Measurements from ENCODE around the gene TBC1D24. TPM values are rescaled to one million over a fixed set of nuclear protein-coding genes. Genes with fewer than 3 reads are reported as not detected.

TBC1D24 gene
- total RNA-seq, 1 experiment from 2014 or later = 24.6 TPM

- TF ChIP-seq, protein P1, sequence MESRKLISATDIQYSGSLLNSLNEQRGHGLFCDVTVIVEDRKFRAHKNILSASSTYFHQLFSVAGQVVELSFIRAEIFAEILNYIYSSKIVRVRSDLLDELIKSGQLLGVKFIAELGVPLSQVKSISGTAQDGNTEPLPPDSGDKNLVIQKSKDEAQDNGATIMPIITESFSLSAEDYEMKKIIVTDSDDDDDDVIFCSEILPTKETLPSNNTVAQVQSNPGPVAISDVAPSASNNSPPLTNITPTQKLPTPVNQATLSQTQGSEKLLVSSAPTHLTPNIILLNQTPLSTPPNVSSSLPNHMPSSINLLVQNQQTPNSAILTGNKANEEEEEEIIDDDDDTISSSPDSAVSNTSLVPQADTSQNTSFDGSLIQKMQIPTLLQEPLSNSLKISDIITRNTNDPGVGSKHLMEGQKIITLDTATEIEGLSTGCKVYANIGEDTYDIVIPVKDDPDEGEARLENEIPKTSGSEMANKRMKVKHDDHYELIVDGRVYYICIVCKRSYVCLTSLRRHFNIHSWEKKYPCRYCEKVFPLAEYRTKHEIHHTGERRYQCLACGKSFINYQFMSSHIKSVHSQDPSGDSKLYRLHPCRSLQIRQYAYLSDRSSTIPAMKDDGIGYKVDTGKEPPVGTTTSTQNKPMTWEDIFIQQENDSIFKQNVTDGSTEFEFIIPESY (IDR thresholded peaks at IDR 0.05; ENCODE audit: extremely low read depth, insufficient replicate concordance, low read length) = no peak
- peak; percentile 53 for TF ChIP-seq POLR2A (IDR thresholded peaks at IDR 0.05; ENCODE audit: borderline replicate concordance, extremely low read depth, insufficient read depth, insufficient read length)
- no peak for TF ChIP-seq EZH2 (IDR thresholded peaks at IDR 0.05)
- TF ChIP-seq SRF (IDR thresholded peaks at IDR 0.05; ENCODE audit: low read depth) = no peak
These were observed 38.7 kb downstream of the TBC1D24 start, which contains the start of gene ATP6V0C (continued) for GRCh38 chr16:2513405-2514332.

DNA sequence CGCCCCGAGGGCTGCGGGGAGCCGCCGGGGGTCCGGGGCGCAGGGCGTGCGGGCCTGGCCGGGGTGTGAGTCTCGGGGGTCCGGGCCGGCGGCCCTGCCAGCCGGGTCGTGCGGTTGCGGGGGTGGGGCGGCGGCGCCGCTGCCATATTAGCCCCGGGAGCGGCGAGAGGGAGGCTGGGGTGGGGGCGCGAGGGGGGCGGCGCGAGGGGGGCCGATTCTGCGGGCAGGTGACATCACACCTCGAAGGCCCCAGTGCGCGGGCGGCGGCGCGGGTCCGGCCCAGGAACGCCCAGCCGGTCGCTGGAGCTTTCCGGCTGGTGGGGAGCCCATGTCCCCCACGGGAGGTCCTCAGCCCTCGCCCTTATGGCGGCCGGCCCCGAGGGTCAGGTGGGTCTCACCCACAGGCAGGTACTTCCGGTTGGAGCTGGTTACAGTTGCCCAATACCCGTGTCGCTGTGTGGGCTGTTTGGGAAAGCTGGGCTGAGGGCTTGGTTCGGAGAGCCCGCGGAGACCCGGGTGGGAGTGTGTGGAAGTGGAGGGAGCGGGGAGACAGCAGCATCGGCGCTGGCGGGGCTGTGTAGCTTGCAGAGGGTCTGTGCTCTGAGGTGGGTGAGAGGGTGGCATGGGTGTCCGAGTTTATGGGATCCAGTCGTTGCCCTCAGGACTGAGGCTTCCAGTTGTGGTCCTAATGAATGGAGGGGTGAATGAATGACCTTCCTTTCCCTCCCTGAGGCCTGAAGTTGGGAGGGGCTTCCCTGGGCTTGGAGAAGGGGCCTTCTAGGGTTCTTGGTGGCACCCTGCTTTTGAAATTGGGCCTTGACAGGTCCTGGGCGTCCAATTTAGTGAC lies 39.6 kb downstream of the TBC1D24 start:
- Histone ChIP-seq H3K27me3 (ENCODE audit: insufficient read depth, low read length) (no peaks in the 10 kb centered on the region), H4K20me1 (ENCODE audit: insufficient read depth) (peaks cover 5% of the 10 kb centered on the region; the same call in 1 of the 2 replicates), H3K27ac (ENCODE audit: low read depth, low read length) (peak overlapping the region; percentile 98), H3K4me1 (ENCODE audit: control insufficient read depth in 1 of 2, insufficient read depth in 2 of 2, low read length in 2 of 2) (peaks cover 20 to 48% of the 10 kb centered on the region in 2 experiments), H3K79me2 (ENCODE audit: insufficient read depth, low read length) (peaks cover 58% of the 10 kb centered on the region), H3K9me3 (ENCODE audit: control insufficient read depth in 1 of 2, insufficient read depth in 1 of 2, low read depth in 1 of 2, low read length in 2 of 2) (no peaks in the 10 kb centered on the region), H3K9me2 (ENCODE audit: insufficient read depth) (no peaks in the 10 kb centered on the region), H2AFZ (ENCODE audit: low read depth, low read length, poor library complexity, severe bottlenecking) (no peak overlapping the region), H3K9ac (ENCODE audit: low read length) (peak overlapping the region; percentile 95), H3K36me3 (ENCODE audit: control insufficient read depth in 1 of 2, insufficient read depth in 2 of 2, low read length in 2 of 2) (no peaks in the 10 kb centered on the region), H3K4me3 (replicated peaks in 1 of 2; ENCODE audit: low read depth in 1 of 2, low read length in 2 of 2) (peak overlapping the region; percentile 86 to 95), H3K4me2 (ENCODE audit: low read length) (peak overlapping the region; percentile 98)
- ATAC-seq (no peak; the same call in 1 of the 2 replicates), DNase-seq (ENCODE audit: low read depth, low spot score) (no peak)
- ChIA-PET CTCF (no interaction called here), RAD21 (ENCODE audit: low non-redundant PET in 1 of 2, low total read pairs in 2 of 2, uncharacterized antibody in 2 of 2, unreplicated experiment in 2 of 2) (no interaction called here), POLR2A (interaction anchor here (1.1 to 1.2 kb wide), 2 partner anchors 86 to 550 kb away, joined by 3 read pairs; partner anchors contain the start of gene RPS2)
- intact Hi-C loops (cut with micrococcal nuclease) = no loop called here
- no TSS peak for BruUV-seq (replicated peaks)
- no peak for TF ChIP-seq CEBPB (IDR thresholded peaks at IDR 0.05; ENCODE audit: low read depth)
- TF ChIP-seq, protein P2, sequence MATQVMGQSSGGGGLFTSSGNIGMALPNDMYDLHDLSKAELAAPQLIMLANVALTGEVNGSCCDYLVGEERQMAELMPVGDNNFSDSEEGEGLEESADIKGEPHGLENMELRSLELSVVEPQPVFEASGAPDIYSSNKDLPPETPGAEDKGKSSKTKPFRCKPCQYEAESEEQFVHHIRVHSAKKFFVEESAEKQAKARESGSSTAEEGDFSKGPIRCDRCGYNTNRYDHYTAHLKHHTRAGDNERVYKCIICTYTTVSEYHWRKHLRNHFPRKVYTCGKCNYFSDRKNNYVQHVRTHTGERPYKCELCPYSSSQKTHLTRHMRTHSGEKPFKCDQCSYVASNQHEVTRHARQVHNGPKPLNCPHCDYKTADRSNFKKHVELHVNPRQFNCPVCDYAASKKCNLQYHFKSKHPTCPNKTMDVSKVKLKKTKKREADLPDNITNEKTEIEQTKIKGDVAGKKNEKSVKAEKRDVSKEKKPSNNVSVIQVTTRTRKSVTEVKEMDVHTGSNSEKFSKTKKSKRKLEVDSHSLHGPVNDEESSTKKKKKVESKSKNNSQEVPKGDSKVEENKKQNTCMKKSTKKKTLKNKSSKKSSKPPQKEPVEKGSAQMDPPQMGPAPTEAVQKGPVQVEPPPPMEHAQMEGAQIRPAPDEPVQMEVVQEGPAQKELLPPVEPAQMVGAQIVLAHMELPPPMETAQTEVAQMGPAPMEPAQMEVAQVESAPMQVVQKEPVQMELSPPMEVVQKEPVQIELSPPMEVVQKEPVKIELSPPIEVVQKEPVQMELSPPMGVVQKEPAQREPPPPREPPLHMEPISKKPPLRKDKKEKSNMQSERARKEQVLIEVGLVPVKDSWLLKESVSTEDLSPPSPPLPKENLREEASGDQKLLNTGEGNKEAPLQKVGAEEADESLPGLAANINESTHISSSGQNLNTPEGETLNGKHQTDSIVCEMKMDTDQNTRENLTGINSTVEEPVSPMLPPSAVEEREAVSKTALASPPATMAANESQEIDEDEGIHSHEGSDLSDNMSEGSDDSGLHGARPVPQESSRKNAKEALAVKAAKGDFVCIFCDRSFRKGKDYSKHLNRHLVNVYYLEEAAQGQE (IDR thresholded peaks at IDR 0.05; ENCODE audit: low read depth) = no peak
- TF ChIP-seq EZH2phosphoT487 (IDR thresholded peaks at IDR 0.05; ENCODE audit: borderline replicate concordance) = no peak
- no peak for TF ChIP-seq ZNF274 (IDR thresholded peaks at IDR 0.05; ENCODE audit: low read depth, low read length)
- no peak for TF ChIP-seq EZH2 (IDR thresholded peaks at IDR 0.05)
- no peak for TF ChIP-seq CTCF (IDR thresholded peaks at IDR 0.05 in 2 of 3, conservative IDR thresholded peaks at IDR 0.05 in 1 of 3; ENCODE audit: borderline replicate concordance in 1 of 3, insufficient read depth in 1 of 3, low read depth in 2 of 3, low read length in 2 of 3)
- no peak for TF ChIP-seq POLR2AphosphoS5 (IDR thresholded peaks at IDR 0.05; ENCODE audit: low read depth, low read length)
- TF ChIP-seq POLR2A (IDR thresholded peaks at IDR 0.05; ENCODE audit: borderline replicate concordance, extremely low read depth, insufficient read depth, insufficient read length) = no peak
- no peak for TF ChIP-seq ELF1 (IDR thresholded peaks at IDR 0.05; ENCODE audit: borderline replicate concordance, low read depth)
- TF ChIP-seq TCF7L2 (IDR thresholded peaks at IDR 0.05; ENCODE audit: borderline replicate concordance, extremely low read depth, insufficient read depth, insufficient read length) = no peak
- TF ChIP-seq FOSL1 (IDR thresholded peaks at IDR 0.05; ENCODE audit: low read depth) = no peak
